Ovary (tissue), 3 donors: Measurements from ENCODE around the gene MTHFD1L.

Experiments
- CTCF ChIP-seq, 3 donors: fragments of 450-650 bp in 2 of 3; fragments of 200-600 bp in 1 of 3; IDR thresholded peaks; one replicate each; pipeline versions ENCODE4 v1.5.1 to v1.8.0; 2016 to 2022; ENCODE audit warnings: antibody characterized with exemption in 3 of 3, mild to moderate bottlenecking in 1 of 3
- POLR2A ChIP-seq: fragments of 450-650 bp; IDR thresholded peaks from one replicate; pipeline ENCODE4 v1.6.1; 2017; ENCODE audit warnings: antibody characterized with exemption, mild to moderate bottlenecking, moderate library complexity
- donor health status: DM: no; HTN: no; CAD: no.

GRCh38 chr6:150931405-150931804 is 65.9 kb downstream of the MTHFD1L start:
- TF ChIP-seq POLR2A (no peak), CTCF (IDR thresholded peaks at IDR 0.05) (no peak)
